Left lung (tissue), 10 donors: ENCODE data around the gene SCYGR1. TPM values are rescaled to one million over a fixed set of nuclear protein-coding genes. Genes with fewer than 3 reads are reported as not detected.

Source experiments
- ATAC-seq: fragments of 200-7000 bp; cut with Tn5 transposase; one replicate; pipeline ENCODE4 v1.9.1; 2020; ENCODE audit warnings: moderate library complexity
- DNase-seq, 4 donors: peaks; one replicate each; pipeline ENCODE4 v3.0.0-alpha.2; 2013 to 2020
- H3K27ac ChIP-seq, 2 donors: fragments of 200-600 bp; sonication (generic) in 1 of 2; one replicate each; pipeline versions ENCODE4 v1.5.0 to v1.8.0; 2020 to 2021
- H3K27me3 ChIP-seq, 2 donors: fragments of 200-600 bp; sonication (generic) in 1 of 2; one replicate each; pipeline versions ENCODE4 v1.5.0 to v1.8.0; 2020 to 2021
- H3K36me3 ChIP-seq, 2 donors: fragments of 200-600 bp; sonication (generic) in 1 of 2; one replicate each; pipeline versions ENCODE4 v1.5.0 to v1.8.0; 2020 to 2021
- H3K4me1 ChIP-seq, 2 donors: fragments of 200-600 bp; one replicate each; pipeline ENCODE4 v1.8.0; 2021
- H3K4me3 ChIP-seq, 2 donors: fragments of 200-600 bp; sonication (generic) in 1 of 2; one replicate each; pipeline versions ENCODE4 v1.5.0 to v1.8.0; 2020 to 2021; ENCODE audit warnings: mild to moderate bottlenecking in 1 of 2
- H3K9me3 ChIP-seq, 2 donors: fragments of 200-600 bp; sonication (generic) in 1 of 2; one replicate each; pipeline versions ENCODE4 v1.5.0 to v1.8.0; 2020 to 2021
- CTCF ChIP-seq, 2 donors: fragments of 200-600 bp; sonication (generic) in 1 of 2; IDR thresholded peaks; one replicate each; pipeline versions ENCODE4 v1.5.0 to v1.8.0; 2021; ENCODE audit warnings: antibody characterized with exemption in 2 of 2
- intact Hi-C, 2 donors: fragments of 100-400 bp; cut with DNase I; formaldehyde crosslinking; loops; one replicate each; pipeline versions ENCODE4 v1.11.2 to v1.14.2; 2022
- polyA plus RNA-seq, 6 donors: library from polyadenylated mRNA; unstranded; fragments of 120-200 nt; gene quantifications; one replicate each; pipeline ENCODE4 v1.2.1, GENCODE V29; 2013; ENCODE audit not compliant: insufficient read length in 6 of 6
- total RNA-seq, 2 donors: library from RNA; stranded (reverse); fragmentation: NEBNext Ultra II Directional; extraction: Animal tissue kit (Norgen Biotek cat#: 25700); gene quantifications; one replicate each; pipeline ENCODE4 v1.2.1, GENCODE V29; 2021
- donor health status: DM: no; HTN: yes; CAD: no.
- donor health status: DM: no; HTN: no; CAD: no.

Gene SCYGR1
- total and polyA plus RNA-seq, 8 donors: not detected

GRCh38 chr2:227414846-227415245 lies 27.1 kb upstream of the SCYGR1 start:
- Histone ChIP-seq H3K4me3 (no peak overlapping the region), H3K36me3 (no peaks in the 10 kb centered on the region), H3K4me1 (peaks cover 8 to 70% of the 10 kb centered on the region in 2 donors), H3K27me3 (no peaks in the 10 kb centered on the region), H3K9me3 (no peaks in the 10 kb centered on the region), H3K27ac (peak overlapping the region in 1 of 2 donors; percentile 87)
- no peak for TF ChIP-seq CTCF (IDR thresholded peaks at IDR 0.05)
- intact Hi-C loops: no loop called here
- ATAC-seq: peak; percentile 62
- no peak for DNase-seq

GRCh38 chr2:227413371-227413770 lies 25.6 kb upstream of the SCYGR1 start:
- Histone ChIP-seq H3K27ac (peak overlapping the region in 1 of 2 donors; percentile 20), H3K4me1 (peaks cover 8 to 78% of the 10 kb centered on the region in 2 donors), H3K27me3 (no peaks in the 10 kb centered on the region), H3K4me3 (no peak overlapping the region), H3K36me3 (no peaks in the 10 kb centered on the region), H3K9me3 (no peaks in the 10 kb centered on the region)
- intact Hi-C loops: no loop called here
- DNase-seq: no peak
- ATAC-seq: no peak
- no peak for TF ChIP-seq CTCF (IDR thresholded peaks at IDR 0.05)

- H3K27ac ChIP-seq: peak overlapping the region in 1 of 2 donors; percentile 20
- intact Hi-C loops: no loop called here
- TF ChIP-seq CTCF (IDR thresholded peaks at IDR 0.05): no peak
- H3K27me3 ChIP-seq: no peaks in the 10 kb centered on the region
- no peak for ATAC-seq
- no peak overlapping the region for H3K4me3 ChIP-seq
- H3K4me1 ChIP-seq: peaks cover 8 to 83% of the 10 kb centered on the region in 2 donors
- no peaks in the 10 kb centered on the region for H3K36me3 ChIP-seq
- no peak for DNase-seq
- no peaks in the 10 kb centered on the region for H3K9me3 ChIP-seq
Observed at GRCh38 chr2:227412877-227413276, 25.1 kb upstream of the SCYGR1 start.

- no peaks in the 10 kb centered on the region for H3K9me3 ChIP-seq
- H3K4me3 ChIP-seq: no peak overlapping the region
- intact Hi-C loops: no loop called here
- no peak for DNase-seq
- no peaks in the 10 kb centered on the region for H3K36me3 ChIP-seq
- no peaks in the 10 kb centered on the region for H3K27me3 ChIP-seq
- ATAC-seq: no peak
- no peak for TF ChIP-seq CTCF (IDR thresholded peaks at IDR 0.05)
- no peak overlapping the region for H3K27ac ChIP-seq
- H3K4me1 ChIP-seq: peaks cover 8 to 88% of the 10 kb centered on the region in 2 donors
Observed at GRCh38 chr2:227411990-227412350, 24.2 kb upstream of the SCYGR1 start.

GRCh38 chr2:227411320-227411989 lies 23.7 kb upstream of the SCYGR1 start:
- Histone ChIP-seq H3K4me1 (peaks cover 6 to 88% of the 10 kb centered on the region in 2 donors), H3K9me3 (no peaks in the 10 kb centered on the region), H3K27ac (no peak overlapping the region), H3K27me3 (no peaks in the 10 kb centered on the region), H3K36me3 (no peaks in the 10 kb centered on the region), H3K4me3 (no peak overlapping the region)
- intact Hi-C loops: no loop called here
- DNase-seq: no peak
- no peak for ATAC-seq
- TF ChIP-seq CTCF (IDR thresholded peaks at IDR 0.05): no peak
